Fibroblast of skin of left biceps (primary cell): ENCODE measurements around the gene TMEM82.
"Not testable (repeated sequence)": the region's sequence is repeated elsewhere in the genome, so short reads cannot be mapped to it uniquely, and the experiment has no call there.

ENCODE experiments used
- DNase-seq, 2 experiments: peaks; one replicate each; pipeline ENCODE4 v3.0.0-alpha.2; 2013; ENCODE audit warnings: low read depth in 2 of 2

Gene TMEM82

GRCh38 chr1:15742339-15742801, at the start of gene TMEM82:
TSS of gene TMEM82 (plus strand) at chr1:15742499. CDS start at chr1:15742560, 61 bp downstream.
- DNase-seq, result no peak

GRCh38 chr1:15693371-15693770, 48.9 kb upstream of the TMEM82 start:
- DNase-seq, result no peak

- DNase-seq, result no peak
These were observed 45.3 kb upstream of the TMEM82 start for GRCh38 chr1:15696956-15697521.

- DNase-seq, result no peak
These were observed 44.1 kb upstream of the TMEM82 start for GRCh38 chr1:15698201-15698600.

- not testable (repeated sequence) for DNase-seq
These were observed 43.0 kb upstream of the TMEM82 start for GRCh38 chr1:15699321-15699720.

GRCh38 chr1:15700508-15700907, 41.8 kb upstream of the TMEM82 start:
- no peak for DNase-seq

- DNase-seq, result no peak
These were observed 40.5 kb upstream of the TMEM82 start for GRCh38 chr1:15701784-15702183.

DNA sequence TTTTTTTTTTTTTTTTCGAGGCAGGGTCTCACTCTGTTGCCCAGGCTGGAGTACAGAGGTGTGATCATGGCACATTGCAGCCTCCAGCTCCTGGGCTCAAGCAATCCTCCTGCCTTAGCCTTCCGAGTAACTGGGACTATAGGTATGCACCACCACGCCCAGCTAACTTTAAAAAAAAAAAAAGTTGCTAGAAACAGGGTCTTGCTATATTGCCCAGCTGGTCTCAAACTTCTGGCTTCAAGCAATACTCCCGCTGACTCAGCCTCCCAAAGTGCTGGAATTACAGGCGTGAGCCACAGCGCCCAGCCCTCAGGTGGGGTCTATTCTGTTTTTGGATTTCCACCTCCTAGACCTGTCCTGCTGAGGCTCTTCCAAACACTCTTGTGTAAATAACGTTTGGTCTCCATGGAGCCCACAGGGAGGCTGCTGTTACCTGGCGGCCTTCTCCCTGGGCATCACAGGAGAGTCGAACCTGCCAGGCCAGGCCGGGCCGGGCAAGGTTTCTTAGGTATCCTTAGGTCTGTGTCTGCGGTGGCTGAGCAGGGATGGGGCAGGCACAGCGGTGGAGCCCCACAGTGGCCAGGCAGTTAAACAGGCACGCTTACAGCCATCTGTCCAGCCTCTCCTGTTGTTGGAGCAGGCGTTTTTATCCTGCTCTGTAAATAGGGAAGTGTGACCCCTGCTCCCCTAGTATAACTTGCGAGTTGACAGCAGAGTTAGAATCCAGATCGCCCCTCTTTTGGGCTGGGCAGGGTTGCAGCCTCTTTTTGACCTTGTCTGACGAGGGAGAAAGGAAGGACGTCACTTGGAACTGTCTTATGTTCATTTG, 39.4 kb upstream of the TMEM82 start:
- no peak for DNase-seq

DNA sequence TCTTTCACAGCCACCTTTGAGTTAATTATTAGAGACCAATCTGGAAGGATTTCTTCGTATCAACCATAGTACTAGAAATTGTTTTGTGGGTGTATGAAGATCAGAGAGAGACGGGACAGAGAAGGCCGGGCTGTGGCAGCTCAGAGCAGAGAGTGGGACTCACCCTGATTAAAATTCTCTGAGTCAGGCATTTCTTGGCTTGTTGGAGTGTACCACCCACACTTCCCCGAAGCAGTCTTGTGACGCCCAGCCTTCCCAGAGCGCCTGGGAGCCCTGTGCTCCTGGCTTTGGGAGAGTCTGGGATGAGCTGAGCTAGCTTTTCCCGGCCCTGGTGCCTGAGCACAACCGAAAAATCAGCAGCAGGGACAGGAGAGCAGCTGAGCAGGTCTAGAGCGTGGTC, 38.7 kb upstream of the TMEM82 start:
- peak; percentile 54 to 58 for DNase-seq

GRCh38 chr1:15704526-15705183, 37.6 kb upstream of the TMEM82 start:
- no peak for DNase-seq

- DNase-seq, result no peak
These were observed 37.1 kb upstream of the TMEM82 start for GRCh38 chr1:15705184-15705566.

DNA sequence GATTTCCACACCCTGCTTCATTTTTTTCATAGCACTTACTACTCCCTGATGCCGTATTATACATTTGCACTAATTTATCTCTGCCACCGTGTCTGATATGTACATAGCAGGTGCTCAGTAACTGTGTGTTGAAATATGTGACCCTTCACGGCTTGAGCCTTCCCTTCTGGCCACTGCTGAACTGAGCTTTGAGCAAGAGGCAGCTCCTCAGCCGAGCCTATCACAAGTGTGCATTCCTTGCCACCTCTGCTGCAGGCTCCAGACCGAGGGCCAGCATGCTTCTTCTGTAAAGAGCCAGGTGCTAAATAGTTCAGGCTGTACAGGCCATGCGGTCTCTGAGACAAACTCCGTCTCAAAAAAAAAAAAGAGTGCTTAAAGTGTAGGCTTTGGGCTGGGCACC, 35.5 kb upstream of the TMEM82 start:
- DNase-seq, result no peak

DNA sequence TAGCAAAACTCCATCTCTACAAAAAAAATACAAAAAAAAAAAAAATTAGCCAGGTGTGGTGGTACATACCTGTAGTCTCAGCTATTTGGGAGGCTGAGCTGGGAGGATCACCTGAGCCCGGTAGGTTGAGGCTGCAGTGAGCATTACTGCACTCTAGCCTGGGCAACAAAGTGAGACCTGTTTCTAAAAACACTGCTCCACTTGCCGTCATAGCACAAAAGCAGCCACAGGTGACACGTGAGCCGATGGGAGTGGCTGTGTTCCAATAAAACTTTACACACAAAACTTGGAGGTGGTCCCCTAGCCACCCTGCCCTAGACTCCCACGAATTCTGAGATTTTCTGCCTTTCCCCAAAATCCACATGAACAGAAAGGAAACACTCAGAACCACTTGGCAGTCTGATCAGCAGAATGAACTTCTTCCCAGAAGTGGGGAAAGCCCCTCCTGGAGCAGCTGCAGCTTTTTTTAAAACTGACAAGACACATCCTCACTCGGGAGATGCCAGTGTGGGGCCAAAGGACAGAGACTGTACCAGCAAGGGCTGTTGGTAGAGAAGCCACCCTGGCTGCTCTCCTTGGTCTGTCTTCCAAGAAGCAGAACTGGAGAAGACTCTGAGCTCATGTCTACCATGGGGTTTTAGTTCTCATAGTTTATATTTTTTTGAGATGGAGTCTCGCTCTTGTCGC, 34.9 kb upstream of the TMEM82 start:
- DNase-seq, result no peak

GRCh38 chr1:15708486-15709137, 33.7 kb upstream of the TMEM82 start:
- DNase-seq, result no peak

GRCh38 chr1:15709226-15709625, 33.1 kb upstream of the TMEM82 start:
- no peak for DNase-seq

GRCh38 chr1:15712168-15712567, 30.1 kb upstream of the TMEM82 start:
- DNase-seq, result no peak

GRCh38 chr1:15714406-15715136, 27.7 kb upstream of the TMEM82 start:
- DNase-seq, result no peak

GRCh38 chr1:15717418-15718125, 24.7 kb upstream of the TMEM82 start:
- DNase-seq, result no peak

- no peak for DNase-seq
These were observed 24.1 kb upstream of the TMEM82 start for GRCh38 chr1:15718199-15718601.

- no peak for DNase-seq
These were observed 22.7 kb upstream of the TMEM82 start for GRCh38 chr1:15719381-15720120.
